A673 (cell line): ENCODE data around the gene BAG2.

Experiments used
- EZH2 ChIP-seq: fragments of 200-600 bp; sonication (generic); IDR thresholded peaks from 2 replicates; pipeline ENCODE4 v1.6.1; 2017; ENCODE audit warnings: borderline replicate concordance, low read depth, mild to moderate bottlenecking, mixed read lengths, antibody characterized with exemption, low read length; ENCODE audit not compliant: poor library complexity, severe bottlenecking
- TF ChIP-seq, protein P1 (sequence below): fragments of 300-800, 200-600 bp; sonication (generic); conservative IDR thresholded peaks from 2 replicates; pipeline ENCODE4 v1.5.1; 2017; ENCODE audit warnings: low read depth, mild to moderate bottlenecking, antibody characterized with exemption, low read length, moderate library complexity, mixed read lengths

DNA sequence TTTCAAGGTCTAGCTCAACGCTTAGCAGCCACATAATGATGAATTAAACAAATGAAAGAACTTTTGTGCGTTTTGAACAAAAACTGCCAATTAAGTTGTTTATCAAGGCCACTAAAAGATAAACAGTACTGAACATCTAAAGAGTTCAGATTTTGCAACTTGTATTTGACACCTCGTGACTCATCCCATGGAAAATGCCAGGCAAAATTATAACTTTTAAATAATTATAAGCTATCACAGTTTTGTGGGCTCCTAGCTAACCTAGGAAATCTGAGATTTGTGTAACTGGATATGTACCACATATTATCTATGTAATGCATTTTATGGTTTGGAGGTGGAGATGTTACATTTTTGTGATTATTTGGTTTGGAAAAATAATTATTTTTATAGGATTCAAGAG lies 9.6 kb upstream of the BAG2 start:
- TF ChIP-seq, protein P1, sequence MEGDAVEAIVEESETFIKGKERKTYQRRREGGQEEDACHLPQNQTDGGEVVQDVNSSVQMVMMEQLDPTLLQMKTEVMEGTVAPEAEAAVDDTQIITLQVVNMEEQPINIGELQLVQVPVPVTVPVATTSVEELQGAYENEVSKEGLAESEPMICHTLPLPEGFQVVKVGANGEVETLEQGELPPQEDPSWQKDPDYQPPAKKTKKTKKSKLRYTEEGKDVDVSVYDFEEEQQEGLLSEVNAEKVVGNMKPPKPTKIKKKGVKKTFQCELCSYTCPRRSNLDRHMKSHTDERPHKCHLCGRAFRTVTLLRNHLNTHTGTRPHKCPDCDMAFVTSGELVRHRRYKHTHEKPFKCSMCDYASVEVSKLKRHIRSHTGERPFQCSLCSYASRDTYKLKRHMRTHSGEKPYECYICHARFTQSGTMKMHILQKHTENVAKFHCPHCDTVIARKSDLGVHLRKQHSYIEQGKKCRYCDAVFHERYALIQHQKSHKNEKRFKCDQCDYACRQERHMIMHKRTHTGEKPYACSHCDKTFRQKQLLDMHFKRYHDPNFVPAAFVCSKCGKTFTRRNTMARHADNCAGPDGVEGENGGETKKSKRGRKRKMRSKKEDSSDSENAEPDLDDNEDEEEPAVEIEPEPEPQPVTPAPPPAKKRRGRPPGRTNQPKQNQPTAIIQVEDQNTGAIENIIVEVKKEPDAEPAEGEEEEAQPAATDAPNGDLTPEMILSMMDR = no peak
- TF ChIP-seq EZH2 = no peak
